Measurements from ENCODE around the gene HTR1A.

GRCh38 chr5:63963080-63963735 is 963 bp upstream of the HTR1A start:
- TF ChIP-seq, protein P1, sequence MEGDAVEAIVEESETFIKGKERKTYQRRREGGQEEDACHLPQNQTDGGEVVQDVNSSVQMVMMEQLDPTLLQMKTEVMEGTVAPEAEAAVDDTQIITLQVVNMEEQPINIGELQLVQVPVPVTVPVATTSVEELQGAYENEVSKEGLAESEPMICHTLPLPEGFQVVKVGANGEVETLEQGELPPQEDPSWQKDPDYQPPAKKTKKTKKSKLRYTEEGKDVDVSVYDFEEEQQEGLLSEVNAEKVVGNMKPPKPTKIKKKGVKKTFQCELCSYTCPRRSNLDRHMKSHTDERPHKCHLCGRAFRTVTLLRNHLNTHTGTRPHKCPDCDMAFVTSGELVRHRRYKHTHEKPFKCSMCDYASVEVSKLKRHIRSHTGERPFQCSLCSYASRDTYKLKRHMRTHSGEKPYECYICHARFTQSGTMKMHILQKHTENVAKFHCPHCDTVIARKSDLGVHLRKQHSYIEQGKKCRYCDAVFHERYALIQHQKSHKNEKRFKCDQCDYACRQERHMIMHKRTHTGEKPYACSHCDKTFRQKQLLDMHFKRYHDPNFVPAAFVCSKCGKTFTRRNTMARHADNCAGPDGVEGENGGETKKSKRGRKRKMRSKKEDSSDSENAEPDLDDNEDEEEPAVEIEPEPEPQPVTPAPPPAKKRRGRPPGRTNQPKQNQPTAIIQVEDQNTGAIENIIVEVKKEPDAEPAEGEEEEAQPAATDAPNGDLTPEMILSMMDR (IDR thresholded peaks at IDR 0.05): peak; percentile 10 to 68 (median 52)
- no peak for TF ChIP-seq POLR2A (IDR thresholded peaks at IDR 0.05)
